GM12875 (cell line): Measurements from ENCODE around the gene SPTBN1.

Experiments used
- H3K4me3 ChIP-seq: one replicate; pipeline ENCODE4 v1.5.1; 2011; ENCODE audit warnings: low read depth, low read length, control low read depth
- TF ChIP-seq, protein P1 (sequence below): IDR thresholded peaks from 2 replicates; pipeline ENCODE4 v1.5.1; 2011; ENCODE audit warnings: low read depth, mild to moderate bottlenecking, control low read depth, inconsistent platforms, low read length, moderate library complexity, borderline replicate concordance; ENCODE audit not compliant: insufficient read depth

Gene SPTBN1

DNA sequence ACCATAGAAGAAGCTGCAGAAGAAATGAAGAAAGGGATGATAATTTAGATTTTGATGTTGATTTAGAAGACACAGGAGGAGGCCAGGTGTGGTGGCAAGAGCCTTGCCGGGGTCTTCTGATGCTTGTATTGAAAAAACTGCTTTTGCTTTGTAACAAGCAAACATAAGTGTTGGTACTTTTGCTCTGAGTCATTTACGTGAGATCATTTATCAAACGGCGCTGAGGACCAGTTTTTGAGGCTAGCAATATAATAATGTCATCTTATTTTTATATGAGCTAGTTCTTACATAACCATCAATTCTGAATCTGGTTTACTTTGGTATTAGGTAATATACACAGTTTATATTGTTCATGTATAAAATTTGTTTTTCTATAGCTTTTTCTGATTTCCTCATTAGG, 30.6 kb downstream of the SPTBN1 start:
- TF ChIP-seq, protein P1, sequence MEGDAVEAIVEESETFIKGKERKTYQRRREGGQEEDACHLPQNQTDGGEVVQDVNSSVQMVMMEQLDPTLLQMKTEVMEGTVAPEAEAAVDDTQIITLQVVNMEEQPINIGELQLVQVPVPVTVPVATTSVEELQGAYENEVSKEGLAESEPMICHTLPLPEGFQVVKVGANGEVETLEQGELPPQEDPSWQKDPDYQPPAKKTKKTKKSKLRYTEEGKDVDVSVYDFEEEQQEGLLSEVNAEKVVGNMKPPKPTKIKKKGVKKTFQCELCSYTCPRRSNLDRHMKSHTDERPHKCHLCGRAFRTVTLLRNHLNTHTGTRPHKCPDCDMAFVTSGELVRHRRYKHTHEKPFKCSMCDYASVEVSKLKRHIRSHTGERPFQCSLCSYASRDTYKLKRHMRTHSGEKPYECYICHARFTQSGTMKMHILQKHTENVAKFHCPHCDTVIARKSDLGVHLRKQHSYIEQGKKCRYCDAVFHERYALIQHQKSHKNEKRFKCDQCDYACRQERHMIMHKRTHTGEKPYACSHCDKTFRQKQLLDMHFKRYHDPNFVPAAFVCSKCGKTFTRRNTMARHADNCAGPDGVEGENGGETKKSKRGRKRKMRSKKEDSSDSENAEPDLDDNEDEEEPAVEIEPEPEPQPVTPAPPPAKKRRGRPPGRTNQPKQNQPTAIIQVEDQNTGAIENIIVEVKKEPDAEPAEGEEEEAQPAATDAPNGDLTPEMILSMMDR, result no peak
- H3K4me3 ChIP-seq, result no peak overlapping the region

DNA sequence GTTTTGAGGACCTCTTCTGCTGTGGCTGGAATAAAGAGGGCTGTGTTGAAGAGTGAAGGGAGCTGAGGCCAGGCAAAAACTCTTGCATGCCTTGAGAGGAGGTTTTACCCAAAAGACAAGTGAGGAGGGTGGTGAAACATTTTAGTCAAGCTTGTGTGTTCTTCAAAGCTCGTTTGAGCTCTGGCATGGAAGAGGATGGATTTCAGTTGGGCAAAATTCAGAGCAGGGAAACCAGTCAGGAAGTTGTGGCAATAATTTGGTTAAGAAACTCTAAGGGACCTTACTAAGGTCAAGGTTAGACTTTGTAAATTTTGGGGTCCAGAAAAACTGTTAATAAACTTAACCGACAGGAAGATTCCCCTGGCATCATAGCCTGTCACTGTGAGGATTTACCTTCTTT, 34.7 kb downstream of the SPTBN1 start:
- H3K4me3 ChIP-seq, result no peak overlapping the region
- TF ChIP-seq, protein P1, result no peak

DNA sequence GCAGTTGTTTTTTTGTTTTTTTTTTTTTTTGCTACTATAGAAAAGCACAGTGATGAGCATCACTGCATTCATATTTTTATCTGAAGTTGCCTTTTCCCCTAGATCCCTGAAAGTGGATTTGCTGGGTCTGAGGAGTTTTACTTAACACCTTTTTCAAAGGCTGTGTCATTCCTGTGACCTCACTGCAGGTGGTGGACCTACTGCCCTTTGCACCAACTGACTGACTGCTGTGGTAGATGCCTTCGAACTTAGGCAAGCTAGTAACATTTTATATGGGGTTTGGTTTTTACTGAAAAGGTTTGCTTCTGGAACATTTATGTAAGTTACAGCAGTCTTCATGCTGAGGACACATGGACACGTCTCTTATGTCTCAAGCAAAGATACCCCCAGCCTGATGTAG, 36.2 kb downstream of the SPTBN1 start:
- H3K4me3 ChIP-seq, result no peak overlapping the region

DNA sequence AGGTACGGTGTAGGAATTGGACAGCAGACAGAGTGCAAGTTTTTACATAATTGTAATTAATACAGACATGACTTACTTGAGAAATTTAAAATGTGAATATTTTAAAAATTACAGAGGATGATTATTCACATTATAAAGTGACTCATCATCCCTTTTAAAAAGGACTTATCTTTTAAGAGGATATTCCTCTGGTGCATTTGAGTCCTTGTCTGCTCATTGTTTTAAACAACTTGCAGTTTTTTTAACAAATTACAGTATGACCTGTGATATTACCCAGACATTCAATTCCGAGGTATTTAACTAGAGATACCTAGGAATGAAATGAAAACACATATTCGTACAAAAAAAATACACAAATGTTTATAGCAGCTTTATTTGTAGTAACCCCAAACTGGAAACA, 38.0 kb downstream of the SPTBN1 start:
- TF ChIP-seq, protein P1, result no peak
- no peak overlapping the region for H3K4me3 ChIP-seq

More for the DNA sequence above, 36.2 kb downstream of the SPTBN1 start:
- TF ChIP-seq, protein P1, result no peak

DNA sequence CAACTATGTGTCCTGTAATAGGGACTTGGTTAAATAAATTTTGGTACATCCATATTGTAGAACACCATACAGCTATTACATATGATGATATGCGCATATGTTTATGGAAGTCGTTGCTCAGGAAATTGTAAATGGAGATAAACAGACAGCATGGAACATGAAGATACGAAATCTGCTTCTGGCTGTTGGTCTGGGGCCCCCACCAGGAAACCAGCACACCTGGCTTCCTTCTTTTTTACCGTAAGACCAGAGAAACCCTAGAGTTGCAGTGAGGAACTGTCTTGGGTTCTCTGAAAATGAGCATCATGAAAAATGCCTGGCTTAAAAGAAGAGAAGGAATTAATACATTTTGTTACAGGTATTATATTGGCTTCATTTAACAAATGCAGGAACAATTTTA, 40.8 kb downstream of the SPTBN1 start:
- H3K4me3 ChIP-seq, result no peak overlapping the region
- TF ChIP-seq, protein P1, result no peak

DNA sequence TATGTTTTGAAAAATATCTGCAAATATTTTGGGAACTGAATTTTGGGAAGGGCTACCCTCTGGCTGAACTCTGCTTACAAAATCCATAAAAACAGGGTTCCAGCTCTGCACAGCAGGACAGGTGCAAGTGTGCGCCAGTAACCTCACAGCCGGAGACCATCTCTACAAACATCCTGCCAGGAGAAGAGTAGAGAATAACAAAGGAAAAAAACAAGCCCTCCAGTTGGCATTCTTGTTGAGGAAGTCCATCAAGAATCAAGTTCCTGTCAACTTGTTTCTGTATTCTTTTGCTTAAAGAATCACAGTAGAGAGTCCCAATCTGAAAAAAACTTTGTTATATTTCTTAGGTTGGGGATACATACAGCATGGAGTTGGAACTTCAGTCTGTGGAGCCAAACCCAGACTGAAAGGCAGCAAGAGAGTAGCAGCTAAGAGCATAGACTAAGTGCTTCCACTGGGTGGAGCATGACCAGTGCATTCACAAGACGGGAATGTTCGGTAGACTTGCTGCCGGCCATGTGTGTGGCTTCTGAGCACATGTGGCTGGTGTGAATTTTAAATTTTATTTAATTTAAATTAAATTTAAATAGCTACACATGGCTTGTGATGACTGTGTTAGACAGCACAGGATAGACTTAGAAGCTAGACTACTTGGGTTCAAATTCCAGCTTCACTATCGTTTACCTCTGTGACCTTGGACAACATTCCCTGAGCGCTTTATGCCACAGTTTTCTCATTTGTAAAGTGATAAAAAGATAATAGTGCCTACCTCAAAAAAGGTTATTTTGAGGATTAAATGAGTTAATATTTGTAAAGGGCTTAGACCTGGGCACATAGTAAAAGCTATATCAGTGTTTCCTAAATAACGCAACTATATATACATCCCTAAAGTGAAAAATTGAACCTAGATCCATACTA, 41.9 kb downstream of the SPTBN1 start:
- TF ChIP-seq, protein P1, result 0 out of 2 replicates have a peak, but pooled peaks have one; percentile 19
- no peak overlapping the region for H3K4me3 ChIP-seq

DNA sequence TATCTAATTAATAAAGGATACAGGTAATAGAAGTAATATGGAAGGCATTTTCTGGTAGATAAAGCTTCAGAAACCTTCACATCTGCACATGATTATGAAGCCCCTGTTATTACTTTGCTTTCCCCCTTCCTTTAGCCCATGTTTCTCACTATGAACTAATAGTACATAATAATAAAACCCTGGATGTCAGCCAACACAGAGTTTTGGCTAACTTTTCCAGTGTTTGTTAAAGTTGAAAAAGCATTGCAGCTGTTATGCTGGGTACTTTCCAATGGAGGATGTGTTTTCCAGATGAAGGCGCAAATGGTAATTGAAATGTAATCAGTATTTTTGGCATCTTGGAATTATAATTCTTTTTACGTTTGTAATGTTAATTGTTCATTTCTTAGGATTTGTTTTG, 43.5 kb downstream of the SPTBN1 start:
- TF ChIP-seq, protein P1, result no peak
- H3K4me3 ChIP-seq, result no peak overlapping the region
